HG03342 (cell line): ENCODE results near the gene LITAFD.
"Not testable (repeated sequence)": the region's sequence is repeated elsewhere in the genome, so short reads cannot be mapped to it uniquely, and the experiment has no call there.

Experiments used
- ATAC-seq: cut with Tn5 transposase; IDR thresholded peaks from one replicate; pipeline ENCODE4 v1.9.1; 2021; ENCODE audit warnings: mild to moderate bottlenecking, moderate library complexity; ENCODE audit not compliant: unreplicated experiment

The LITAFD gene

GRCh38 chr16:8893976-8894690 lies 12.0 kb downstream of the LITAFD start:
- ATAC-seq: no peak

DNA sequence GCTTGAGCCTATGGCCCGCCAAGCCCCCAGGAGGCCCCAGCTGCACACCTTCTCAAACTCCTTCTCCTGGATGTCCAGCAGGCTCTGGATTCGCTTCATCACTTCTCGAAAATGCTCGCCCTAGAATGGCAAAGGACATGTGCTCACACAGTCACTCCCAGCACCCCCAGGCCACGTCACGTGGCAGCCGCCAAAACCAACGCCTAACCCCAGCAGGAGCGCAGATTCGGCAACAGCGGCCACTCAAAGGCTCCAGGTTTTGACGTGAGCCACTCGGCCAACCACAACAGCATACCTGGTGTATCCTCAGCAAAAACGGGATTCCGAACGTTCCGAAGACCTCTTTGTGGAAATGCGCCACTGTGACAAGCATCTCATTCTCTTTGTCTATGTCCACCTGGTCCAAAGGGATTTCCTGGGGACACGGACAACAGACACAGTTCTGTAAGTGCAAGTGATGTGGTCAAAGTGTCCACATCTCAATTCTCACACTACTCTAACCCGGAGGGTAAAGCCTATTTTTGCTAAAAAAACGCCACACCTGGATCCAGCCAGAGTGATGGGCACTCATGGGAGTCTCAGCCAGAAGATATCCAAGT lies 12.7 kb downstream of the LITAFD start:
- no peak for ATAC-seq

DNA sequence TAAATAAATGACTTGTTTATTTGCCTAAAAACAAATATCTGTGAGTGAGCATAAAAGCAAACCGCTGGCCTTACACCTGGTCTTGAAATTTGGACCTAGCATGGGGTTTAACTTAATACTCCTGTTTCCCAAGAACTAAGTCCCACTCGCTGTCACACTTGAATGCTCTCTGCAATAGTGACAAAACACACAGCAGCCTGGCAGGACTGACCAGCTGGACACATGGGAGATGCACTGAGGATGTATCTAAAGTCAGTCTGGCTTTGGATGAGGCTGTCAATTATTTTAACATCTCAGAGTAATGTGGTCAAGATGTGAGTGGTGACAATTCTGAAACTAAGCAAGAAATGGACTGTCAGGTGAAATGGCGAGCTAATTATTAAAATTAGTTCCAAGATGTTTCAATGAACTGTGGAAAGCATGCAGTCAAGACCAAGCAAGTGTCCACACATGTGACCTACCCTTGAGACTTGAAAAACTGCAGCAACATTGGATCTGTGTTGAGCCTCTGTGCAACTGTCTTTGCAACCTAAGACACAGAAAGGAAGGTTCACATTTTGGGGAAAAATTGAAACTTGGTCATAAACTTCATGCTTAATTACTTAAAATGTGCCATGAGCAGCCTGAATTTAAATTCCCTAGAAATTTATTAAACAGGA lies 16.6 kb downstream of the LITAFD start:
- ATAC-seq: no peak

GRCh38 chr16:8899709-8900317 lies 17.7 kb downstream of the LITAFD start:
- no peak for ATAC-seq

DNA sequence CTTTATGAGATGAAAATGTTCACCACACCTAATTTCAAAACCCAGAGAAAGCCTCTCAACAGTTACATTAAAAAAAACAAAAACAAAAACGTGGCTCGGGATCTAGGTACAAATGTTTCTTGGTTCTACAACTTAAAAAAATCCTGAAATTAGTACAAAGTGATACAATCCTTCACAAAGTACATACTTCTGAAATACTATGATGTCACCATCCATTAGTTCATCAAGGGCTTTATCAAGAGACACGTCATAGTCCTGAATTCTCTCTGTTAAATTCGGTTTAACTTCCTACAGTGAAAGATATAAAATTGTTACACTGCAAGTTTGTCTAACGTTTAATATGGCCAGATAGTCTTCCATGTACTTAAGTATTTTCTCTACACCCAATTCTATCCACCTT lies 18.2 kb downstream of the LITAFD start:
- ATAC-seq: no peak

DNA sequence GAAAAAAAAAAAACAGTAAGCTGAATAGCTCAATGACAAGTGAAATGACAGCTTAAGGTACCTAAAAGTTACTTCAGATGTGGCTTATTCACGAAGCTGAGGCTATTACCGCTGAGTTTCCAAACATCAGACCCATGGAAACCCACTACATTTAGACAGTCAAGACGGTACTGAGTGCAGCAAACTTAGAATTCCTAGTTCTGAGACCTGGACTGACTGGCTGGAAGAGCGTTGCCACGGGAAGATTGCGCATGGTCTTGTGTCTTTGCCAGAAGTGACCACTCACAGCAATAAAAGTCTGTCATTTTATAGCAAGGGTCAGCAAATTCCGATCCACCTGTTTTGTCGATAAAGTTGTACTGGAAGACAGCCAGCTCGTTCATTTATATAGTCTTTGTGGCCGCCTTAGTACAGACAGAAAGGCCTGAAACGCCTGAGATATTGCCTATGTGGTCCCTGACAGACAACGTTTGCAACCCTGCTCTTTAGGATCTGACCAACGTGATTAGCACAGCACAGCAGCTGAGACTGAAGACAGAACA lies 19.2 kb downstream of the LITAFD start:
- ATAC-seq: no peak

- ATAC-seq: no peak
Observed at GRCh38 chr16:8903004-8903403, 20.9 kb downstream of the LITAFD start.

DNA sequence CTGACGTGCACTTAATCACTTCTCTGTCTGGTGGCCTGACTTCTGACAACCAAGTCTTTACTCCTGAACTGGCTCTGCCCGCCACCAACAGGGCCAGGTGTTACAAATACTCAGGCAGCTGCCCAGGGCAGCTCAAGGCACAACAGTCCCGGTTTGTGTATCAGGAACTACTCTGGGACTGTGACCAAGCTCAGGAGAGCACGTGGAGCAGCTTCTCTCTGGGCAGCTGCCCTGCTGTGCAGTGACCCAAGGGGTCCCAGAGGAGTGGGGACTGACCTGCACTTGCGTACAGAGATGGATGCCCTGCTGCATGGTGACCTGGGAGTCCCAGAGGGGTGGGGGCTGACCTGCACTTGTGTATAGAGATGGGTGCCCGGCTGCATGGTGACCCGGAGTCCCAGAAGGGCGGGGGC lies 21.9 kb downstream of the LITAFD start:
- ATAC-seq: no peak

DNA sequence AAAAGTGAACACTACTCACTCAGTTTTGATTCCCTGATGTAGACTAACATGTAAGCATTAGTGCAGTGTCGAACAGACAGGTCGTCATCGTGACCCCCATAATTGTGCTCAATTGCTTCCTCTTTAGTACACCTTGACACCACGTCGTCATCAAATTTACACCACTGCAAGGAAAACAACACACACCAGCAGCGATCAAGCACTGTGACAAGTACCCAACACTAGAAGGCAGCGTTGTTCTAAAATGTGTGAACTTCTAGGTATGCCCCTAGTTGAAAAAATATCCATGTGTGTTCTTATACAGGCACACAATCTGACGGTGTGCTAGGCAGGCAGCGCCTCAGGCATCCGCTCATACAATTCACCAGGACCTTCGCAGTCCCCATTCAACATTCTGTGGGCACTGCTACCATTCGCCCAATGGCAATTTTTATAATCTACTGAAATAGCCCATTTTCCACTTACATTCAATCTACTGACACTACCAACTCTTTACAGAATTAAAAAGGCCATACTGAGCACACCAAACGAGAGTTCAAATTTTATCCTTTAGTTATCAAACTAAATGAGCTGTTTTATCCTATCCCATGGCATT lies 23.1 kb downstream of the LITAFD start:
- no peak for ATAC-seq

GRCh38 chr16:8905795-8906591 lies 23.8 kb downstream of the LITAFD start:
- ATAC-seq: no peak

DNA sequence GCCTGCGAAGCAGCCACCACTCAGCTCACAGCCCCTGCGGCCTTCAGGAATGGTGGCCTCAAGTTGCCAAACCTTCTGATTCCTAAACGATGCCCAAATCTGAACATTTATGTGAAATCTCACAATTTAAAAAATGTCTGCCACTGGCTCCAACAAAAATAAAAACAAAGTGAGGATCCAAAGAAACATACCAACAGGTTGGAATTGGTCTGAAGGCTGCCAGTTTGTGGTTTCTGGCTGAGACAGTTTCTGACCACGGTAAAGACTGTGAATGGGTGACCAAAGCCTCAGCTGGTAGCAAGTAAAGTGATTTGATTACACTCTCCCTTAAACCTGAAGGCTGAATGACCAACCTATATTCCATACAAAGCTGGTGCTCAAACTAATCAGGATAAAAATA lies 24.9 kb downstream of the LITAFD start:
- ATAC-seq: no peak

- ATAC-seq: no peak
Observed at GRCh38 chr16:8908810-8909468, 26.8 kb downstream of the LITAFD start.

DNA sequence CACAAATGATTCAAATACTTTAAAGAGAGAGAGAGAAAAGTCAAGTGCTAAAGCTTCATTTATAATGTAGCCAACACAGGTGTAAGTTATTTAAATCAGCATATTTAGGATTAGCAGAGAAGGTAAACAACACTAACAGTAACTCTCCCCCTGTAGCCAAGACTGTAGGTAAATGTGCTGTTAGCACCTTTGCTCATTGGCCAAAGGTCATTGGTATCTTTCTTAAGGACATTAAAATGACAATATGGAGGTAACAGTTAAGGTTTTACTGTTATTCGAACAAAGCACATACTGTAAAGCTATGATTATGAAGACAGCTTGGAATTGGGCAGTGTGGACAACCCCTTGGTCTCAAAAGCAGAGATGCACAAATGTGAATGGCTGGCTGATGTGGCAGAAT lies 28.7 kb downstream of the LITAFD start:
- ATAC-seq: no peak

DNA sequence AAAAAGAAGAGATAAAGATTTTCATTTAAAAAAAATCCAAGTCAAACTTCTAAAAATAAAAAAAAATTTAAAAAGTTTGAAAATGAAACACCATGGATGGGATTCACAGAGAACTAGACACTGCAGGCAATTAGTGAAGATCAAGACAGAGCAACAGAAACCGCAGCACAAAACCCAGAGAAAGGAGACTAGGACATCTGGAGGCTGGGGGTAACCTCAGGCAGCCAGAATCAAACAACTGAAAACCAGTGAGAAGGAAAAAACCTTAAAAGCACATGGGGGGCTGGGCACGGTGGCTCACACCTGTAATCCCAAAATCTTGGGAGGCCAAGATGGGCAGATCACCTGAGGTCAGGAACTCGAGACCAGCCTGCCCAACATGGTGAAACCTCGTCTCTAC lies 30.6 kb downstream of the LITAFD start:
- no peak for ATAC-seq

- no peak for ATAC-seq
Observed at GRCh38 chr16:8914098-8914497, 31.9 kb downstream of the LITAFD start.

DNA sequence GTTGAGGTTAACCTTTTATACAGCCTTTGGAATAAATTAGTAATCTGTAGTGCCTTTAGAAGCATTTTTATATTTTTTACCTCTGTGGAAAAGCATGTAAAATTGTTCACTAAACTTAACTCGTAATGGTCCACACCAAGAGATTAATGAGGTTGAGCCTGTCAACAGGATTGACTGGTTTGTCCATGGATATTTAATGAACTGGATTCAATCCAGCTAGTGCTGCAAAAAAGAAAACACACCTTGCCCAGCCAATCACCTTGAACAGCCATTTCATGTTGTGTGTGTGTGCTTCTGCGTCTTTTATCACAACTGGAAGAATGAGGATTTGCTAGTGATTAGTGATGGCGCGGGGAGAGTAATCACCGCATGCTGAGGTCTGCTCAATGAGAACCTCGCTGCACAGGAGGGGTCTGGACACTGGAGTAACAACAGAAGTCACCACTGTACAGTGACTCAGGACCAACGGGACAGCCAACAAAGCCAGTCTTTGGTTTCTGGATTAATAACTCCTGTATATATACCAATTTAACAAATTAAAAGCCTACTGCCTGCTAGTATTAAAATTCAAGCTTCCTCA lies 33.7 kb downstream of the LITAFD start:
- no peak for ATAC-seq

GRCh38 chr16:8916541-8917225 lies 34.5 kb downstream of the LITAFD start:
- no peak for ATAC-seq

DNA sequence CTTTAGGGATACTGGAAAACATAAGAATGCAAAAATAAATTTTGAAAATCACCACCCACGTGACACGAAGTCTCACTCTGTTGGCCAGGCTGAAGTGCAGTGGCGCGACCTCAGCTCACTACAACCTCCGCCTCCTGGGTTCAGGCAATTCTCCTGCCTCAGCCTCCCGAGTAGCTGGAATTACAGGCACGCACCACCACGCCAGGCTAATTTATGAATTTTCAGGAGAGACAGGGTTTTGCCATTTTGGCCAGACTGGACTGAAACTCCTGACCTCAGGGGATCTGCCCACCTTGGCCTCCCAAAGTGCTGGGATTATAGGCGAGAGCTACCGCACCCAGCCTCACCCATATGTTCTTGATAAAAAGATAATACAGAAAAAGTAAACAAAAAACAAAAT lies 35.2 kb downstream of the LITAFD start:
- not testable (repeated sequence) for ATAC-seq
